Mesenchymal stem cell (in vitro differentiated cells and primary cell): ENCODE results near the gene ATL3.

ENCODE experiments used
- DNase-seq: peaks from one replicate; pipeline ENCODE4 v3.0.0-alpha.2; 2013
- H2AFZ ChIP-seq: one replicate; pipeline ENCODE4 v1.6.1; 2013; ENCODE audit warnings: low read depth, mild to moderate bottlenecking, control low read depth, inconsistent platforms, low read length, moderate library complexity
- H2AK5ac ChIP-seq: 2 replicates; pipeline ENCODE4 v1.6.1; 2013; ENCODE audit warnings: low read length, moderate library complexity, mild to moderate bottlenecking, inconsistent platforms; ENCODE audit not compliant: severe bottlenecking
- H2BK120ac ChIP-seq: one replicate; pipeline ENCODE4 v1.6.1; 2013; ENCODE audit warnings: low read depth, mild to moderate bottlenecking, inconsistent platforms, low read length, moderate library complexity
- H2BK12ac ChIP-seq, 2 experiments: one replicate each; pipeline ENCODE4 v1.6.1; 2013; ENCODE audit warnings: inconsistent platforms in 2 of 2, low read length in 2 of 2, mild to moderate bottlenecking in 2 of 2, moderate library complexity in 2 of 2, control low read depth in 1 of 2
- H2BK15ac ChIP-seq: one replicate; pipeline ENCODE4 v1.6.1; 2013; ENCODE audit warnings: mild to moderate bottlenecking, low read depth, inconsistent platforms; ENCODE audit not compliant: poor library complexity, severe bottlenecking
- H2BK5ac ChIP-seq: 2 replicates; pipeline ENCODE4 v1.6.1; 2013; ENCODE audit warnings: low read depth, mild to moderate bottlenecking, low read length, control low read depth, inconsistent platforms; ENCODE audit not compliant: poor library complexity, severe bottlenecking
- H3K14ac ChIP-seq, 2 experiments: one replicate each; pipeline ENCODE4 v1.6.1; 2013; ENCODE audit warnings: inconsistent platforms in 2 of 2, low read length in 2 of 2, control low read depth in 1 of 2, mild to moderate bottlenecking in 1 of 2, moderate library complexity in 1 of 2
- H3K18ac ChIP-seq, 2 experiments: one replicate each; pipeline ENCODE4 v1.6.1; 2013; ENCODE audit warnings: inconsistent platforms in 2 of 2, low read length in 2 of 2, control low read depth in 1 of 2, low read depth in 1 of 2, mild to moderate bottlenecking in 1 of 2
- H3K23ac ChIP-seq, 2 experiments: one replicate each; pipeline ENCODE4 v1.6.1; 2013; ENCODE audit warnings: inconsistent platforms in 2 of 2, low read length in 2 of 2, mild to moderate bottlenecking in 2 of 2, moderate library complexity in 2 of 2, control low read depth in 1 of 2
- H3K27ac ChIP-seq: 2 replicates; pipeline ENCODE4 v1.5.1; 2013; ENCODE audit warnings: mild to moderate bottlenecking, moderate library complexity, low read length, control low read depth, inconsistent platforms; ENCODE audit not compliant: poor library complexity, severe bottlenecking
- H3K27me3 ChIP-seq, 2 experiments: 2 replicates each; pipeline versions ENCODE4 v1.6.1 to v1.7.0; 2013; ENCODE audit warnings: low read length in 2 of 2, mild to moderate bottlenecking in 2 of 2, moderate library complexity in 2 of 2, control low read depth in 1 of 2, inconsistent platforms in 1 of 2; ENCODE audit not compliant: control insufficient read depth in 1 of 2, insufficient read depth in 1 of 2
- H3K36me3 ChIP-seq, 2 experiments: 2 replicates each; pipeline versions ENCODE4 v1.6.1 to v1.7.0; 2013; ENCODE audit warnings: low read length in 2 of 2, control low read depth in 1 of 2, inconsistent platforms in 1 of 2, low read depth in 1 of 2, mild to moderate bottlenecking in 1 of 2; ENCODE audit not compliant: insufficient read depth in 2 of 2, control insufficient read depth in 1 of 2
- H3K4ac ChIP-seq, 2 experiments: one replicate each; pipeline ENCODE4 v1.6.1; 2013; ENCODE audit warnings: inconsistent platforms in 2 of 2, low read length in 2 of 2, mild to moderate bottlenecking in 2 of 2, moderate library complexity in 2 of 2, control low read depth in 1 of 2, low read depth in 1 of 2
- H3K4me1 ChIP-seq: 2 replicates; pipeline ENCODE4 v1.6.1; 2013; ENCODE audit warnings: low read depth, low read length, control low read depth; ENCODE audit not compliant: control insufficient read depth, insufficient read depth
- H3K4me2 ChIP-seq: 2 replicates; pipeline ENCODE4 v1.6.1; 2013; ENCODE audit warnings: low read length, mild to moderate bottlenecking, inconsistent platforms; ENCODE audit not compliant: poor library complexity, severe bottlenecking
- H3K4me3 ChIP-seq, 2 experiments: 2 replicates each; pipeline versions ENCODE4 v1.5.1 to v1.7.0; 2013; ENCODE audit warnings: low read length in 2 of 2, mild to moderate bottlenecking in 2 of 2, control low read depth in 1 of 2, low read depth in 1 of 2; ENCODE audit not compliant: insufficient read depth in 1 of 2
- H3K79me1 ChIP-seq: replicated peaks from 2 replicates; pipeline ENCODE4 v1.6.1; 2013; ENCODE audit warnings: mild to moderate bottlenecking, control low read depth, low read length, inconsistent platforms; ENCODE audit not compliant: poor library complexity, severe bottlenecking
- H3K9ac ChIP-seq: 2 replicates; pipeline ENCODE4 v1.7.0; 2013; ENCODE audit warnings: mild to moderate bottlenecking, low read length, moderate library complexity
- H3K9me3 ChIP-seq: 2 replicates; pipeline ENCODE4 v1.7.0; 2013; ENCODE audit warnings: mild to moderate bottlenecking, low read length; ENCODE audit not compliant: control insufficient read depth
- H4K8ac ChIP-seq: one replicate; pipeline ENCODE4 v1.6.1; 2013; ENCODE audit warnings: inconsistent platforms, mild to moderate bottlenecking, low read length, moderate library complexity
- H4K91ac ChIP-seq: one replicate; pipeline ENCODE4 v1.6.1; 2013; ENCODE audit warnings: mild to moderate bottlenecking, low read length, inconsistent platforms
- WGBS: methylation state at CpG from one replicate; pipeline ENCODE4 v1.1.7; 2013; ENCODE audit warnings: mixed read lengths; 5-methylcytosine and 5-hydroxymethylcytosine counted together

Gene ATL3

GRCh38 chr11:63610604-63611394 lies 60.4 kb downstream of the ATL3 start:
- H3K4me3 ChIP-seq, result peak overlapping the region in 1 of 2 experiments; percentile 38
- 29% methylated on average over 14 of the region's 14 CpGs for WGBS
- peak overlapping the region; percentile 45 for H2BK5ac ChIP-seq
- no peak overlapping the region for H2BK12ac ChIP-seq
- H3K79me1 ChIP-seq, result peaks cover 10% of the 10 kb centered on the region
- no peak overlapping the region for H2AFZ ChIP-seq
- no peak for DNase-seq
- no peaks in the 10 kb centered on the region for H3K9me3 ChIP-seq
- no peak overlapping the region for H3K14ac ChIP-seq
- no peaks in the 10 kb centered on the region for H3K27me3 ChIP-seq
- H2AK5ac ChIP-seq, result peak overlapping the region; percentile 96
- H3K23ac ChIP-seq, result no peak overlapping the region
- H4K91ac ChIP-seq, result no peak overlapping the region
- H4K8ac ChIP-seq, result no peak overlapping the region
- H3K4ac ChIP-seq, result no peak overlapping the region
- H3K36me3 ChIP-seq, result peaks cover 0 to 10% of the 10 kb centered on the region in 2 experiments
- H2BK15ac ChIP-seq, result no peak overlapping the region
- no peak overlapping the region for H3K18ac ChIP-seq
- H3K9ac ChIP-seq, result peak overlapping the region; percentile 40
- H3K27ac ChIP-seq, result peak overlapping the region; percentile 89
- H2BK120ac ChIP-seq, result no peak overlapping the region
- peak overlapping the region; percentile 36 for H3K4me2 ChIP-seq
- H3K4me1 ChIP-seq, result peaks cover 28% of the 10 kb centered on the region

- Histone ChIP-seq H3K79me1 (peaks cover 10% of the 10 kb centered on the region), H3K14ac (peak overlapping the region in 1 of 2 experiments; percentile 62), H2BK15ac (no peak overlapping the region), H3K9ac (peak overlapping the region; percentile 40), H3K9me3 (no peaks in the 10 kb centered on the region), H3K4me3 (peak overlapping the region in 1 of 2 experiments; percentile 38), H3K36me3 (peaks cover 0 to 12% of the 10 kb centered on the region in 2 experiments), H3K18ac (no peak overlapping the region), H3K4ac (no peak overlapping the region), H3K23ac (no peak overlapping the region), H3K4me2 (peak overlapping the region; percentile 36), H2AFZ (no peak overlapping the region), H3K27ac (peak overlapping the region; percentile 89), H4K8ac (no peak overlapping the region), H3K27me3 (no peaks in the 10 kb centered on the region), H2BK120ac (no peak overlapping the region), H3K4me1 (peaks cover 28% of the 10 kb centered on the region), H4K91ac (no peak overlapping the region), H2AK5ac (peak overlapping the region; percentile 96), H2BK12ac (no peak overlapping the region), H2BK5ac (peak overlapping the region; percentile 47)
- DNase-seq, result no peak
- WGBS, result 85% methylated on average over 13 of the region's 14 CpGs
These were observed 61.1 kb downstream of the ATL3 start for GRCh38 chr11:63609971-63610580.

DNA sequence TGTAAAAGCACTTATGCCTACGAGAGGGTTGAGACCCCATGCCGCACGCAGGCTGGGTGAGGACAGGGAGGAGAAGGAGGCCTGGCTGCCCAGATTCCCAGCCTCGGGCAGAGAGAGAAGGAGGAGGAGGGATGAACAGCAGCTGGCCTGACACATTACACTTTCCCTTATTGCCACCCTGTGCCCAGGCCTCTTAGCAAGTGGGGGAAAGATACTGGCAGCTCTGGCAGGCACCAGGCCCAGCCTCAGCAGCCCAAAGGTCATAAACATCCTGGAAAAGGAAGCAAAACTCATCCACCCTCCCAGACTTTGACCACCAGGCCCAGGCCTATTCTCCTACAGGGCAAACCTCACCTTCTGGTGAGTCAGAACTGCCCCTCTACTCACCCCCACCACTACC lies 61.6 kb downstream of the ATL3 start:
- Histone ChIP-seq H2BK15ac (no peak overlapping the region), H2BK12ac (no peak overlapping the region)

More for the DNA sequence above, 61.6 kb downstream of the ATL3 start:
- H2BK5ac ChIP-seq, result peak overlapping the region; percentile 47
- peaks cover 0 to 12% of the 10 kb centered on the region in 2 experiments for H3K36me3 ChIP-seq
- peaks cover 28% of the 10 kb centered on the region for H3K4me1 ChIP-seq
- H3K4ac ChIP-seq, result no peak overlapping the region
- no peak overlapping the region for H2BK120ac ChIP-seq
- no peak overlapping the region for H3K4me2 ChIP-seq
- no peak overlapping the region for H3K18ac ChIP-seq
- H3K27ac ChIP-seq, result peak overlapping the region; percentile 89
- 100% methylated on average over 3 of the region's 4 CpGs for WGBS
- H3K14ac ChIP-seq, result no peak overlapping the region
- no peaks in the 10 kb centered on the region for H3K27me3 ChIP-seq
- H3K4me3 ChIP-seq, result no peak overlapping the region
- H3K9ac ChIP-seq, result peak overlapping the region; percentile 56
- H2AFZ ChIP-seq, result no peak overlapping the region
- no peaks in the 10 kb centered on the region for H3K9me3 ChIP-seq
- peaks cover 10% of the 10 kb centered on the region for H3K79me1 ChIP-seq
- no peak overlapping the region for H4K91ac ChIP-seq
- H3K23ac ChIP-seq, result no peak overlapping the region
- peak overlapping the region; percentile 96 for H2AK5ac ChIP-seq
- DNase-seq, result no peak
- no peak overlapping the region for H4K8ac ChIP-seq
